Fibroblast of lung (primary cell): ENCODE measurements around the gene TIAM2. TPM values are rescaled to one million over a fixed set of nuclear protein-coding genes. Genes with fewer than 3 reads are reported as not detected.
A peak's percentile ranks its signal among the peaks of the same experiment; 100 is the strongest.

Experiments
- DNase-seq, 2 donors: peaks; one replicate each; pipeline versions ENCODE4 v3.0.0 to v3.0.0-alpha.2; 2010; ENCODE audit warnings: low read depth in 2 of 2
- H2AFZ ChIP-seq: 2 replicates; pipeline ENCODE4 v1.5.1; 2012; ENCODE audit warnings: low read length, control low read depth, inconsistent platforms
- H3K27ac ChIP-seq: 2 replicates; pipeline ENCODE4 v1.5.1; 2011; ENCODE audit warnings: low read length, control low read depth; ENCODE audit not compliant: insufficient read depth
- H3K27me3 ChIP-seq: 2 replicates; pipeline ENCODE4 v1.5.1; 2011; ENCODE audit warnings: mild to moderate bottlenecking, low read length; ENCODE audit not compliant: control insufficient read depth, insufficient read depth
- H3K36me3 ChIP-seq: 2 replicates; pipeline ENCODE4 v1.5.1; 2011; ENCODE audit warnings: low read length; ENCODE audit not compliant: control insufficient read depth, insufficient read depth
- H3K4me1 ChIP-seq: 2 replicates; pipeline ENCODE4 v1.5.1; 2011; ENCODE audit warnings: low read length; ENCODE audit not compliant: control insufficient read depth, insufficient read depth; ENCODE audit errors: extremely low read depth
- H3K4me2 ChIP-seq: 2 replicates; pipeline ENCODE4 v1.5.1; 2011; ENCODE audit warnings: low read length, control low read depth; ENCODE audit not compliant: insufficient read depth; ENCODE audit errors: extremely low read depth
- H3K4me3 ChIP-seq, 4 experiments: fragments of 200-600 bp in 1 of 4; sonication (generic) in 1 of 4; replicated peaks in 1 of 4; 2 replicates each; pipeline ENCODE4 v1.5.1; 2011 to 2016; ENCODE audit warnings: low read length in 4 of 4, low read depth in 3 of 4, mild to moderate bottlenecking in 3 of 4, control low read depth in 2 of 4, inconsistent platforms in 1 of 4, mixed read lengths in 1 of 4; ENCODE audit not compliant: insufficient read depth in 1 of 4; ENCODE audit errors: control extremely low read depth in 1 of 4
- H3K79me2 ChIP-seq: 2 replicates; pipeline ENCODE4 v1.5.1; 2012; ENCODE audit warnings: mild to moderate bottlenecking, low read length, inconsistent platforms; ENCODE audit not compliant: control insufficient read depth, insufficient read depth
- H3K9ac ChIP-seq: 2 replicates; pipeline ENCODE4 v1.5.1; 2011; ENCODE audit warnings: mild to moderate bottlenecking, low read length, control low read depth; ENCODE audit not compliant: insufficient read depth
- H3K9me3 ChIP-seq: 2 replicates; pipeline ENCODE4 v1.5.1; 2012; ENCODE audit warnings: low read depth, low read length; ENCODE audit not compliant: control insufficient read depth, insufficient read depth
- H4K20me1 ChIP-seq: 2 replicates; pipeline ENCODE4 v1.5.1; 2011; ENCODE audit warnings: low read length; ENCODE audit not compliant: control insufficient read depth, insufficient read depth; ENCODE audit errors: extremely low read depth
- CTCF ChIP-seq, 2 donors: IDR thresholded peaks in 1 of 2; conservative IDR thresholded peaks in 1 of 2; 1 replicate in 1 of 2; 2 replicates in 1 of 2; pipeline ENCODE4 v1.5.1; 2011 to 2012; ENCODE audit warnings: low read length in 2 of 2, control low read depth in 1 of 2, inconsistent platforms in 1 of 2, low read depth in 1 of 2, mild to moderate bottlenecking in 1 of 2
- EZH2 ChIP-seq: IDR thresholded peaks from 2 replicates; pipeline ENCODE4 v1.5.1; 2012; ENCODE audit warnings: low read length, control low read depth, mild to moderate bottlenecking; ENCODE audit errors: missing control alignments
- polyA plus RNA-seq, 2 donors: library from polyadenylated mRNA; depleted of rRNA in 1 of 2; stranded (reverse) in 1 of 2; unstranded in 1 of 2; fragments of >200 nt; gene quantifications; 2 replicates each; pipeline ENCODE4 v1.2.1, GENCODE V29; 2011 to 2012; ENCODE audit warnings: missing spikeins in 1 of 2
- total RNA-seq: library from RNA; depleted of rRNA; stranded (reverse); fragments of >200 nt; gene quantifications from 2 replicates; pipeline ENCODE4 v1.2.1, GENCODE V29; 2014

TIAM2 gene
- total and polyA plus RNA-seq, 2 donors (not counting 1 experiment from before 2014, with no cell fraction given): 6.2 to 11.2 TPM

GRCh38 chr6:155147958-155148663, 153.0 kb downstream of the TIAM2 start:
- Histone ChIP-seq H3K27me3 (no peaks in the 10 kb centered on the region), H3K36me3 (no peaks in the 10 kb centered on the region), H3K4me3 (no peak overlapping the region), H3K27ac (no peak overlapping the region), H3K4me2 (no peak overlapping the region), H3K9me3 (no peaks in the 10 kb centered on the region), H2AFZ (no peak overlapping the region), H3K79me2 (no peaks in the 10 kb centered on the region), H3K9ac (no peak overlapping the region), H4K20me1 (no peaks in the 10 kb centered on the region), H3K4me1 (peaks cover 5% of the 10 kb centered on the region)
- TF ChIP-seq EZH2: no peak
- no peak for TF ChIP-seq CTCF (conservative IDR thresholded peaks at IDR 0.05 in 1 of 2, IDR thresholded peaks at IDR 0.05 in 1 of 2; ENCODE audit: low read depth in 1 of 2, low read length in 2 of 2)
- no peak for DNase-seq

- H3K9ac ChIP-seq: no peak overlapping the region
- peaks cover 14% of the 10 kb centered on the region for H3K4me1 ChIP-seq
- H3K27me3 ChIP-seq: no peaks in the 10 kb centered on the region
- no peaks in the 10 kb centered on the region for H3K36me3 ChIP-seq
- H2AFZ ChIP-seq: no peak overlapping the region
- H3K9me3 ChIP-seq: no peaks in the 10 kb centered on the region
- TF ChIP-seq EZH2 (no peak), CTCF (conservative IDR thresholded peaks at IDR 0.05 in 1 of 2, IDR thresholded peaks at IDR 0.05 in 1 of 2; ENCODE audit: low read depth in 1 of 2, low read length in 2 of 2) (no peak)
- H4K20me1 ChIP-seq: no peaks in the 10 kb centered on the region
- H3K4me3 ChIP-seq: no peak overlapping the region
- H3K79me2 ChIP-seq: no peaks in the 10 kb centered on the region
- DNase-seq: no peak
- no peak overlapping the region for H3K4me2 ChIP-seq
- H3K27ac ChIP-seq: no peak overlapping the region
Observed at GRCh38 chr6:155150967-155151671, 156.0 kb downstream of the TIAM2 start.

DNA sequence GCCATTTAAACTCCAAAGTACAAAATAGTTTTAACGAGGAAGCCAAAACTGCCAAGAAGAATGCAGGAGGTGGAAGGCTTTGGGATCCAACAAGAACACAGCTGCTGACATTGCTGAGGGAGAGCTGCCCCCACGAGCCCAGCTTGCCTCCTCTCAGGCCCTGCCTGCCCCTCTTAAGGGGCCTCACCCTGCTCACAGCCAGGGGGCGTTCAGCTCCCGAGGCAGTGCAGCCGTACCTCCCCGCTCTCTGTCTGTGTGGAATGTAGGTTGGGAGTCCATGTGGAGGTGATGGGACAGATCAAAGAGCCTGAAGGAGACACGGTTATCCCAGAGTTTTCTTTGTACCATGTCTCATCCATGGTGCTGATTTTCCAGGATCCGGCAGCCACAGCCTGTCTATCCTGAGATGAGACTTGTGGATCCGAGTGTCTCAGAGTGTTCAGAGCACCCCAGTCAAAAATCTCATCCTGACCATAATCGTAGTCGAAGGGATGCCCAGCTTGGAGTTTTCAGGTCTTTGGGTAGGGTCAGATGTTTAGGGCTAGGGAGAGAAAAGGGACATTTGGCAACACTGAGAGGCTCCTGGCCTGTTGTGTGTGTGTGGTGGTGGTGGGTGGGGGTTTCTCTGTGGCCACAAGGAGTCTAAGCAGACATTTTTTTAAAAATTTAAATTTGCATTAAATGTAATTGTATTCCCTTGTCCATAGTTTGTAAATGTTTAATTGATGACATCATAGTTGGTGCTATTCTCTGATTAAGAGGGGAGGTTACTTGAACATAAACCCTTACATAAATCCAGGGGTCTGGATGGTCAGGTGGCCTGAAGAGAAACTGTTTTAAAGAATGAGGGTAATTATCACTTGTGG, 157.3 kb downstream of the TIAM2 start:
- Histone ChIP-seq H3K27me3 (no peaks in the 10 kb centered on the region), H3K79me2 (no peaks in the 10 kb centered on the region), H2AFZ (no peak overlapping the region), H3K4me3 (no peak overlapping the region), H3K9ac (no peak overlapping the region), H3K36me3 (no peaks in the 10 kb centered on the region), H3K4me2 (no peak overlapping the region), H3K9me3 (no peaks in the 10 kb centered on the region), H3K4me1 (peaks cover 14% of the 10 kb centered on the region), H4K20me1 (no peaks in the 10 kb centered on the region), H3K27ac (no peak overlapping the region)
- TF ChIP-seq CTCF (conservative IDR thresholded peaks at IDR 0.05 in 1 of 2, IDR thresholded peaks at IDR 0.05 in 1 of 2; ENCODE audit: low read depth in 1 of 2, low read length in 2 of 2) (peak in 1 of 2 donors; percentile 20), EZH2 (no peak)
- no peak for DNase-seq
